GM21526 (cell line): ENCODE results near the gene CAPN7.

ENCODE experiments used
- ATAC-seq: cut with Tn5 transposase; IDR thresholded peaks from one replicate; pipeline ENCODE4 v1.9.1; 2021; ENCODE audit warnings: moderate library complexity; ENCODE audit not compliant: unreplicated experiment, low FRiP score

Gene CAPN7

DNA sequence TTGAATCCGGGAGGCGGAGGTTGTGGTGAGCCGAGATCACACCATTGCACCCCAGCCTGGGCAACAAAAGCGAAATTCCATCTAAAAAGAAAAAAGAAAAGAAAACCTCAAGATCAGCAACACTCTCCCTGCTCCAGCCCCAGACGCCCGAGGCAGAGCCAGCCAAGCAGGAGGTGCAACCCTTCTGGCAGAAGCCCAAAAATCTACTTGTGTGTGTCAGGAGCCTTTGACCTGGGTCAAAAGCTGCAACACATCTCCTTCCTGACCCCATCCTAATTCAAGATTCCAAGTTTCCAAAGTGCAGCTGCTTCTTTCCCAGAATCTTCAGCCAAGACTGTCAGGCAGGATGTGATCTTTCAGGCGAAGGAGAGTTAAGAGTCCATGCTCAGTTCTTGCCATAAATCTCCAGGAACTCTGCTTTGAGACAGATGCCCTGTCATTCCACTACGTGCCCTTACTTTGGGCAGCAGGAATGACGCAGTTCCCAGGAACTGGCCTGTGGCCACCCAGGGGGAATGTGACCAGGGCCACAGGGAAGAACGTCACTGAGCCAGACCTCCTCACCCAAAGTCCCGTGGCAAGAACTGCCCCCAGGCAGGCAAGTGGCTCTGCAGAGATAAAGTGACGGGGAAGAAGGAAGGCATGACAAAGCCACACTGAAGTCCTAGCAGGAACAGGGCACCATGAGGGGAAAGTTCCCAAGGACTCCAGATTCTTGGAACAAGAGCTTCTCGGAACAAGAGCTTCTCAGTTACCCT is 86.9 kb downstream of the CAPN7 start:
- no peak for ATAC-seq

DNA sequence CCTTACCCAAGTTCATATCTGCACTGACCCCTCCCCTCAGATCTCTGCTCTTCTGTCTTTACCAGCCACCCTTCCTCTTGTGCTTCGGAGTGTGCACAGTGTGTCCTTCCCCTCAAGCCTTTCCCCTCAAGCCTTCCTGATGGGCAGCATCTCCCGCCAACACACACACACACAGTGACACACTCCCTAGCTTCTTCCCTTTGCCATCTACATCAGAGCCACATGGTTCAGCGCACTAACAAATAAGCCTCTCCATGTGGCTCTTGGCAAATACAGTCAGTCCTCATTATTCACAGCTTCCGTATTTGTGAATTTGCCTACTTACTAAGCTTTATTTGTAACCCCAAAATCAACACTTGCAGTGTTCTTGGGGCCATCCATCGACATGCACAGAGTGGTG is 88.9 kb downstream of the CAPN7 start:
- ATAC-seq: no peak

DNA sequence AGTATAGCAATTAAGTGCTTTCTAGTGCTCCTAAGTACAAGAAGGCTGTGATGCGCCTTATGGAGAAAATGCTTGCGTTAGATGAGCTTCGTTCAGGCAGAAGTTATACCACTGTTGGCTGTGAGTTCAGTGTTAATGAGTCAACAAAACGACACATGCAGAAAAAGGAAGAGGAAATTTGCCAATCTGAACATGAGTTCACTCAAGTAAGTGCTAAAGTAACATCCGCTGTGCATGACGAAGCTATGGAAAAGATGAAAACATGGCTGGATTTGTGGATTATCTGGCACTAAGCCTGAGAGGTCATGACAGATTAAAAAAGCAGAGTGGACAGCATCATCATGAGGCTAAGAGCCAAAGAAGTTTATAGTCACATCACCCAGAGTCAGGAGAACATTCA is 89.5 kb downstream of the CAPN7 start:
- no peak for ATAC-seq

DNA sequence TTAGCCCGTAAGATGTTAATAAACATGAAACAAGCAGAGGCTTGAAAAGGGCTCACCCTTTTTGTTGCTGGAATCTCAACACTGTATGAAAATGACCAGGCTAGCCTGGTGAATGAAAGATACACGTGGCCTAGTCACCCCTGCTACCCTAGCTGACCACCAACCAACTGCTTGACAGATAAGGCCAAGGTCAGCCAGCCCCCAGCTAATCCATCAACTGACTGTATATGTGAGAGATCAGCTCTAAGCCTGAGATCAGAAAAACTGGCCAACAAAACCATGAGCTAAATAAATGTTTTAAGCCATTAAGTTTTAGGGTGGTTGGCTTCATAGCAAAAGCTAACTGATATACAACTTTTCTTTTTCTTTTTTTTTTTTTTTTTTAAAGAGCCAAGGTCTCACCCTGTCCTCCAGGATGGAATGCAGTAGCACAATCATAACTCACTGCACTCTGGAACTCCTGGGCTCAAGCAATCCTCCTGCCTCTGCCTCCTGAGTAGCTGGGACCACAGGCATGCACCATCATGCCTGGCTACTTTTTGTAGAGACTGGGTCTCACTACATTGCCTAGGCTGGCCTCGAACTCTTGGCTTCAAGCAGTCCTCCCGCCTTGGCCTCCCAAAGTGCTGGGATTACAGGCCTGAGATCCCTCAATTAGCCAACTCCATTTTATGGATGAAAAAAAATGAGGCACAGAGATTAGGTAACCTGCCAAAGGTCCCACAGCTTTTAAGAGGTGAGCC is 91.7 kb downstream of the CAPN7 start:
- ATAC-seq: no peak

DNA sequence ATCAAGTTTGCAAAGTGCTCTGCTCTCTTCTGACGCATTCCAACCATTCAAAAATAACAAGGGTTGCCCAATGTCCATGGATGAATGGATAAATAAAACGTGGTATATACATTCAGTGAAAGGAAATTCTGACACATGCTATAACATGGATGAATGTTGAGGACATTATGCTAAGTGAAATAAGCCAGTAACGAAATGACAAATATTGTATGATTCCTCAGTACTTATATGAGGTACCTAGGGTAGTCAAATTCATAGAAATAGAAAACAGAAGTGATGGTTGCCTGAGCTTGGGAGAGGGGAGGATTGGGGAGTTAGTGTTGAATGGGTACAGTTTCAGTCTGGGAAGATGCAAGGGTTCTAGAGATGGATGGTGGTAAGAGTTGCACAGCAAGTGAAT is 92.5 kb downstream of the CAPN7 start:
- no peak for ATAC-seq

DNA sequence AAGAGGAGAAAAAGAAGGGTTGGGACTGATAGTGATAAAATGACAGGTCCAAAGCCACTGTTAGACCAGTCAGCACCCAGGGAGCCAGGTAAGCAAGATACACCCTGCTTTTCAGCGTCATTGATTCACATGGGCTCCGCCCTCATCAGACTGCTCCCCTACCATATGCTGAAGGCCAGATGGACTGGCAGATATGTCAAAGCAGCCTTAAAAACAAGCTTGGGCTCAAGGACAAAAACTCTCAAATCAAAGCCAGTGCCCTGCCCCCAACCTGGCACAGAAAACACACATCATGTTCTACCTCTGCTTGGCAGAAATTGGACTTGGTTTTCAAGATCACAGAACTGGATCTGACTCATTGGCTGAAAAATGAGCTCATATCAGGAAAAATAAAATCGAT is 93.0 kb downstream of the CAPN7 start:
- ATAC-seq: no peak

DNA sequence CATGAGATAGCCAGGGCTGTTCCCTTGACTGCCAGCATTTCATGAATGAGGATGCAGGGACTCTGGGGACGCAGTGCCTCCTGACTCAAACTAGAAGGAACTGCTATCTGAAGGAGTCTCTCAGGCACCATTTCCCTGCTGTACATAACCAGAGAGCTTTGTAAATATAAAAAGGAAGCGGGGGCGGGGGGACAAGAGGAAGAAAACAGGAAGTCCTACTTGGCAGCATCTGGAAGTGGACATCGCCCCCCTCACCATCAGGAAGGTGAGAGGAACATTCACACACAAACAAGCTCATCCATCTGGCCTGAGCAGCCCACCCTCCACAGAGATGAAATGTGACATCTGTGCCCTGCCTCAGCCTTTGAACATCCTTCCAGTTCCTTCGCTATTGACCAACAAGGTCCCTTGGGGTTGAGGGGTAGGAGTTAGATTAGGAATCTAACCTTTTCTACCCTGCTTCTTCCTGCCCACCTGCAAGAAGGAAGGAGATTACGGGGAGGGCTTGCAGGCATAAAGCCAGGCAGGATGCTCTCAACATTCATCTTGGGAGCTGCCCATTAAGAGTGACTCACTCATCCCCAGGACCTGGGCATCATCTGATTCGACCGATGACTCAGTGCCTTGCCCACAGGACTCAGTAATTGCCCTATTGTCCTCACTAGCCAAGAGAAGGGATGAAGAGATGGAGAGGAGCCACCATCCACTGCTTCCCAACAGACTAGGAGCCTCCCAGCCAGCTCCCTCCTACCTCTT is 94.5 kb downstream of the CAPN7 start:
- no peak for ATAC-seq

DNA sequence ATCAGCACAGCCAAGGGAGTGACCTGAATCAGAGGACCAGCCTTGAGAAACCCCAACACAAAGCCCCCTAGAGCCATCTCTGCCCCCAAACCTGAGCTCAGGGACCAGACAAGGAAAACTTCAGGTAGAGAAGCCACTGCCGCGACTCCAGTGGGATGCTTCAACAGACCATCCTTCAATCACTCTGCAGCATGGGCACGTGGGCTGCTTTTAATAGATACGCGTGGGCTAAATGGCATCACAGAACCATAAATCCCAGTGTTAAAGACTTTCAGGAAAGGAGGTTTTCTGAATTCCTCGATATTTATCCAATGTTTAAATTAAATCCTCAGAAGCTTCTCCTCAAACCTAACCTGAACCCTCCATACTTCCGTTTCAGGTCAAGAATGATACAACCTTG is 95.7 kb downstream of the CAPN7 start:
- no peak for ATAC-seq
